ENCODE data around the gene NOPCHAP1.
"Not testable (repeated sequence)": the region's sequence is repeated elsewhere in the genome, so short reads cannot be mapped to it uniquely, and the experiment has no call there.

NOPCHAP1 gene

GRCh38 chr12:104986022-104986941, at the start of gene NOPCHAP1:
Gene NOPCHAP1 (plus strand): TSS chr12:104986316. CDS start chr12:104986353, 37 bp downstream.
- peak; percentile 77 to 84 for DNase-seq

GRCh38 chr12:104938371-104938770, 47.7 kb upstream of the NOPCHAP1 start:
- no peak for DNase-seq

GRCh38 chr12:104939089-104939488, 47.0 kb upstream of the NOPCHAP1 start:
- DNase-seq, result no peak

GRCh38 chr12:104941454-104941853, 44.7 kb upstream of the NOPCHAP1 start:
- no peak for DNase-seq

- no peak for DNase-seq
Observed at GRCh38 chr12:104942075-104942474, 44.0 kb upstream of the NOPCHAP1 start.

- DNase-seq, result not testable (repeated sequence)
Observed at GRCh38 chr12:104943401-104943800, 42.7 kb upstream of the NOPCHAP1 start.

GRCh38 chr12:104944252-104944651, 41.9 kb upstream of the NOPCHAP1 start:
- no peak for DNase-seq

- not testable (repeated sequence) for DNase-seq
Observed at GRCh38 chr12:104948716-104949115, 37.4 kb upstream of the NOPCHAP1 start.

GRCh38 chr12:104951759-104952509, 34.2 kb upstream of the NOPCHAP1 start:
- DNase-seq, result no peak

GRCh38 chr12:104952816-104953215, 33.3 kb upstream of the NOPCHAP1 start:
- DNase-seq, result no peak

GRCh38 chr12:104953323-104953722, 32.8 kb upstream of the NOPCHAP1 start:
- DNase-seq, result no peak

GRCh38 chr12:104955703-104956102, 30.4 kb upstream of the NOPCHAP1 start:
- no peak for DNase-seq

- DNase-seq, result no peak
Observed at GRCh38 chr12:104956870-104957718, 29.0 kb upstream of the NOPCHAP1 start.

- peak; percentile 17 to 33 for DNase-seq
Observed at GRCh38 chr12:104957719-104958000, 28.5 kb upstream of the NOPCHAP1 start.

GRCh38 chr12:104958001-104958804, 27.9 kb upstream of the NOPCHAP1 start, which contains the start of gene SLC41A2:
Gene SLC41A2 (minus strand): TSS chr12:104958290. CDS start chr12:104928527, 29,763 bp downstream.
- peak; percentile 81 to 85 for DNase-seq

- DNase-seq, result no peak
Observed at GRCh38 chr12:104958805-104959334, 27.2 kb upstream of the NOPCHAP1 start.

- no peak for DNase-seq
Observed at GRCh38 chr12:104959335-104959841, 26.7 kb upstream of the NOPCHAP1 start.

GRCh38 chr12:104960464-104960863, 25.7 kb upstream of the NOPCHAP1 start:
- no peak for DNase-seq

- DNase-seq, result no peak
Observed at GRCh38 chr12:104963757-104964156, 22.4 kb upstream of the NOPCHAP1 start.

- DNase-seq, result no peak
Observed at GRCh38 chr12:104964167-104964855, 21.8 kb upstream of the NOPCHAP1 start.

- no peak for DNase-seq
Observed at GRCh38 chr12:104964856-104965205, 21.3 kb upstream of the NOPCHAP1 start.

Measured in CD4-positive, alpha-beta T cell treated with Interleukin-1 beta for 1 hour (primary cell).